Metanephros (tissue), 1 donor: ENCODE data around the gene SLC22A23. TPM values are rescaled to one million over a fixed set of nuclear protein-coding genes. Genes with fewer than 3 reads are reported as not detected.

Source experiments
- total RNA-seq: library from RNA; depleted of rRNA; stranded (reverse); fragments of >200 nt; gene quantifications from one replicate; pipeline ENCODE4 v1.2.3, GENCODE V29; 2014

Gene SLC22A23, protein sequence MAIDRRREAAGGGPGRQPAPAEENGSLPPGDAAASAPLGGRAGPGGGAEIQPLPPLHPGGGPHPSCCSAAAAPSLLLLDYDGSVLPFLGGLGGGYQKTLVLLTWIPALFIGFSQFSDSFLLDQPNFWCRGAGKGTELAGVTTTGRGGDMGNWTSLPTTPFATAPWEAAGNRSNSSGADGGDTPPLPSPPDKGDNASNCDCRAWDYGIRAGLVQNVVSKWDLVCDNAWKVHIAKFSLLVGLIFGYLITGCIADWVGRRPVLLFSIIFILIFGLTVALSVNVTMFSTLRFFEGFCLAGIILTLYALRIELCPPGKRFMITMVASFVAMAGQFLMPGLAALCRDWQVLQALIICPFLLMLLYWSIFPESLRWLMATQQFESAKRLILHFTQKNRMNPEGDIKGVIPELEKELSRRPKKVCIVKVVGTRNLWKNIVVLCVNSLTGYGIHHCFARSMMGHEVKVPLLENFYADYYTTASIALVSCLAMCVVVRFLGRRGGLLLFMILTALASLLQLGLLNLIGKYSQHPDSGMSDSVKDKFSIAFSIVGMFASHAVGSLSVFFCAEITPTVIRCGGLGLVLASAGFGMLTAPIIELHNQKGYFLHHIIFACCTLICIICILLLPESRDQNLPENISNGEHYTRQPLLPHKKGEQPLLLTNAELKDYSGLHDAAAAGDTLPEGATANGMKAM
- total RNA-seq, result 16.2 TPM

DNA sequence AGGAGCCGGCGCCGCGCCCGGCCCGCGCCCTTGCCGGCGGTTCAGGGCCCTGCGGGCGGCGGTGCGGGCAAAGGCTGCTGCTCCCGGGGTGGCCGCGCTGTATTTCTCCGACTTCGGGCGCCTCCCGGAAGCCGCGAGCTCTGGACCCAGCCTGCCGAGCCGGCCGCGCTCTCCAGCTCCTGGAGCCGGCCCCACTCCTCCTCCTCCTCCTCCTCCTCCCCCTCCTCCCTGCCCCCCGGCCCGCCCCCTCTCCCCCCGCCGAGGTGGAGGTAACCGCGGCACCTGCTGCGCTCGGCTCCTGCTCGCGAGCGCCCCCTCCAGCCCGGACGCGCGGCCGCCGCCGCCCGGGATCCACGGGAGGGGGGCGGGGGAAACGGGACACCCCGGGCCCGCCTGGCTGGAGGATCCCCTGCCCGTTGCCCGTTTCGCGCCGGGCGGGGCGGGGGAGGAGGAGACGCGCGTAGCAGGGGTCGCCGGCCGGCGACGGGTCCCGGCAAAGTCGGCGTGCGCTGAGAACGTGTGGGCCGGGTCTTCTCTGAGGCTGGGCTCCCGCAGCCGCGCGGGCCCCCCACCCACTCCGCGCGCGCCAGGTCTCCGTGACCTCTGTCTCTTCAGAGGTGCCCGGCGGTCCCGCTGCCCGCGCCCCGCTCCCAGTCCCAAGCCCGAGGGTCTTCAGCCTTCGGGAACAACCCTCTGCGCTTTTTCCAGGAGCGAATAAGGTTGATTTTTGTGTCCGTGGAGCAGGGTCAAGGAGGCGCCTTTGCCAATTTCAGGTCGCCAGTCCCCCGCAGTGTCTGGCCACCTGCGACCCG, at the start of gene SLC22A23:
TSS of gene SLC22A23 (minus strand) at position 153 of the 812 bp plus-strand sequence. CDS start 491 bp downstream, outside the sequence.

DNA sequence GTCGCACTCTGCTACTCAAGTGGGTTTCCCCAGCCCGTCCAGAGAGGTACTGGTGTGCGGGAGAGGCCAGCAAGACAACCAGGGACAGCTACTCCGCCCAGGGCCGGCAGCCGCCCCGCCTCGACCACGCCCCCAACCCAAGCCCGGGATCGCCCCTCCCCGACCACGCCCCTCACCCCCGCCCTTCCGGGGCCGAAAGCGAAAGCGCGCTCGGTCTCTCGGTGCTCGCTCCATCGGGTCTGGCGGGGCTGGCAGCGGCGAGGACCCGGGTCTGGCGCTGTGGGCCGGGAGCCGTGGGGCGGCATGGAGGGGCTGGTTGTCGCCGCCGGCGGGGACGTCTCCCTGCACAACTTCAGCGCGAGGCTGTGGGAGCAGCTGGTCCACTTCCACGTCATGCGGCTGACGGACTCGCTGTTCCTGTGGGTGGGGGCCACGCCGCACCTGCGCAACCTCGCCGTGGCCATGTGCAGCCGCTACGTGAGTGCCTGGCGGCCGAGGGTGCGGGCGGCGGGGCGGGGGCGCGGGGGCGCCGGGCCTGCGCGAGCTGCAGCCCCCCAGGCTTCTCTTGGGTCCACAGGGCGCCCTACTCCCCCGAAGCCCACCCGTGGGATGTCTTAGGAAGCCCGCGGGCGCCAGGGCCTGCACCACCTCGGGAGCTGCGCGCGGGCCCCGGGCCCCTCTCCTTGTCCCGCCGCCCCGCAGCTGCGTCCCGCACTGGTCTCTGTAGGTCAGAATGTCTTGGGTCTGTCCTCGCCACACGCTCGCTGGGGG, 197.9 kb downstream of the SLC22A23 start, which contains the start of gene PSMG4:
TSS of gene PSMG4 (plus strand) at position 228 of the 771 bp plus-strand sequence. CDS start at position 304, 76 bp downstream.

DNA sequence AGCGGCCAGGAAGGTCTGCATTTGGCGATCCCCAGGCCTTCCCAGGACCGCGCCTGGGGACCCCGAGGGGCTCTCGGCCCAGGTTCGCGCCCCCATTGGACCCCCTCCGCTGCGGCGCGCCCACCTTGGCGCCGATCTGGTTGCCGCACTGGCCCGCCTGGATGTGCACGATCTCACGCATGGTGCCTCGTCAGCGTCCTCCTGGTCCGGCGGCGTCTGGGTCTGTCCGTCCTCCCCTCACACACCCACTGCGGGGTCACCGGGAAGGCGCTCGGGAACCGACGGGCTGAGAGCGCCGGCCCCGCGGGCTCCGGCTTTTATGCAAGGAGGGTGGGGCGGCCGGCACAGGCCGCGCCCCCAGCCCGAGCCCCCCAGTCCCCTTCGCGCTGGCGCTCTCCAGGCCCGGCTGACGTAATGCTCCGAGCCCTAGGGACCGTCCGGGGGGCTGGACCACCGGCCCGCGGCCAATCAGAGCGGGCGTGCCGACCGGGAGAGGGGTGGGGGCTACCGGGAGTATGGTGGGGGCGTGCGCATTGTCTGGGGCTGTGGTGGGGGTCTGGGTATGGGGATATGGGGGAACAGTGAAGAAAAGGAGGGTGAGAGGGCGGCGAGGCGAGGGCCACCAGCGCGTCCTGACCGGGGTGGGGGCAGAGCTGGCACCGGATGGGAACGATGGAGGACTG, 229.3 kb downstream of the SLC22A23 start, which contains the start of gene TUBB2B:
TSS of gene TUBB2B (minus strand) at position 291 of the 683 bp plus-strand sequence. CDS start at position 181, 110 bp downstream.

Other genes starting within 250 kb of the SLC22A23 start
- 126 TPM for gene TUBB2B, start 229.4 kb downstream of the SLC22A23 start, total RNA-seq
- 17.3 TPM for gene PSMG4, start 198.1 kb downstream of the SLC22A23 start, total RNA-seq